Measurements from ENCODE around the gene SUSD6.

Gene SUSD6

GRCh38 chr14:69682621-69683263 is 71.3 kb downstream of the SUSD6 start:
- TF ChIP-seq, protein P1, sequence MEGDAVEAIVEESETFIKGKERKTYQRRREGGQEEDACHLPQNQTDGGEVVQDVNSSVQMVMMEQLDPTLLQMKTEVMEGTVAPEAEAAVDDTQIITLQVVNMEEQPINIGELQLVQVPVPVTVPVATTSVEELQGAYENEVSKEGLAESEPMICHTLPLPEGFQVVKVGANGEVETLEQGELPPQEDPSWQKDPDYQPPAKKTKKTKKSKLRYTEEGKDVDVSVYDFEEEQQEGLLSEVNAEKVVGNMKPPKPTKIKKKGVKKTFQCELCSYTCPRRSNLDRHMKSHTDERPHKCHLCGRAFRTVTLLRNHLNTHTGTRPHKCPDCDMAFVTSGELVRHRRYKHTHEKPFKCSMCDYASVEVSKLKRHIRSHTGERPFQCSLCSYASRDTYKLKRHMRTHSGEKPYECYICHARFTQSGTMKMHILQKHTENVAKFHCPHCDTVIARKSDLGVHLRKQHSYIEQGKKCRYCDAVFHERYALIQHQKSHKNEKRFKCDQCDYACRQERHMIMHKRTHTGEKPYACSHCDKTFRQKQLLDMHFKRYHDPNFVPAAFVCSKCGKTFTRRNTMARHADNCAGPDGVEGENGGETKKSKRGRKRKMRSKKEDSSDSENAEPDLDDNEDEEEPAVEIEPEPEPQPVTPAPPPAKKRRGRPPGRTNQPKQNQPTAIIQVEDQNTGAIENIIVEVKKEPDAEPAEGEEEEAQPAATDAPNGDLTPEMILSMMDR (conservative IDR thresholded peaks at IDR 0.05) = no peak
- H3K27ac ChIP-seq = no peak overlapping the region

DNA sequence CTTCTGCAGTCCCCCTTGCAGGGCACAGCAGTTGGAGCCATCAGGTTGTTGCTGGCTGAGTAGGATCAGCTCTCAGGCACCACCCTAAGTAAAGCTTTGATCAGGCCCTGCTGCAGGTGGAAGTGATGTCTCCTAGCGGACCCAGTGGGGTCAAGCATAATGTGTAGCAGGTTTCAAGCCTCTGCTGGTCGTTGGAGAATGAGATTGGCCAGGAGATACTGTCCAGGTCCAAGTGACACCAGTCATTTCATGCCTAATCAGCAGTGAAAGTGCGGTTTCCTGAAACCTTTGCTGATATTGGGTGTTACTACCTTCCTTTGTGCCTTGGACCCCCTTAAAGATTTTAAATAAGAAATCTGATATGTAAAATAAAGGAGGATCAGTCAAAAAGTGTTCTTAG is 72.6 kb downstream of the SUSD6 start:
- TF ChIP-seq, protein P1 (conservative IDR thresholded peaks at IDR 0.05) = no peak
- no peak overlapping the region for H3K27ac ChIP-seq

DNA sequence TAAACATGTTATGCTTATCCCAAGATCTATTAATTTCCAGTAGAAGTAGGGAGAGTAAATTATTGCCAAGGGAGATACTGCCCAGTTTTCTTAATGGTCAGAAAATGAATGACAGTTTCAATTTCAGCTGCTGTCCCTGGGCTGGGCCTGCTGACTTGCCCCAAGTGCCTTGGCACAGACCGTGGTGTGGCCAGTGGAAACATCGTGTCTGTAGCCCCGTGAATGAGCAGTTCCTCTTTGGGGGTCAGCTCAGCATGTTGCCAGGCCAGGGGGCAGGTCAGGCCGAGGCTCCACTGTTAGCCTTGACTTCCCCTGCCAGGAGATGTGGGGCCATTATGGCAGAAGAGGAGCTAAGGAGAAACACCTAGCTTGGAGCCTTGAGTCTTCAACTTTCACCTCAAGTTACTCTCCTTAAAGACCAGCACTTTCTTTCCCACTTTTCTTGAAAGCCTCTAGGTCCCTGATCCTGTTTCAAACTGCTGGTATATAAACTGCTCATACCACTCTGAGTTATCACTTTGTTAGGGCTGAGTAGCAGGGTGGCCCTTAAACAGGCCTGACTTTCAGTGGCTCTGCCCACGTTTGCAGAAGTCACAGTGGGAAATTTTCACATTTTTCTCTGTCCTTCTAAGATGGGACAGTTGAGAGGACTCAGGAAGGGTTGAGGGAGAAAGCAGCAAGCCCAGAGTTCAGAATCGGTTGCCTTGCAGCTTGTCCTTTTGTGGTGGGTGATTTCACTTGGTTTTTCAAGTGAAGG is 73.2 kb downstream of the SUSD6 start:
- peak overlapping the region; percentile 19; the same call in 1 of the 2 replicates for H3K27ac ChIP-seq
- TF ChIP-seq, protein P1 (conservative IDR thresholded peaks at IDR 0.05) = no peak

DNA sequence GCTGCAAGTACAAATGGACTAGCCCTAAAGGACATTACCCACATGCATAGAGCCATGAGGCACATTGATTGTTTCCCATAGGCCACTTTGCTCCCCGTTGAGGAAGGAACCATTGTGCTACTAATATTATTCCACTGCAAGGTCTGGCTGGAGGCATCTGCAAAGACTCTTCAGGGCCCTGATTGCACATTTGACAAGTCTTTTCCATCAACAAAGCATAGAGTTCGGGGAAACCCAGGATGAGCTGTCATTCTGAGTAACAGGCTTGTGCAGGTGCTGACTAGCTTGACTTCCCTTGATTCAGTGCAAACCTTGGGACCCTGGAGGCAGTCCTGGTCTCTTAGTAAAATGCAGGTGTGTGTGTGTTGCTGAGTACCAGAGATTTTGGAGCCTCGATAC is 73.8 kb downstream of the SUSD6 start:
- TF ChIP-seq, protein P1 (conservative IDR thresholded peaks at IDR 0.05) = no peak
- H3K27ac ChIP-seq = peak overlapping the region; percentile 19

- H3K27ac ChIP-seq = peak overlapping the region; percentile 19
- TF ChIP-seq, protein P1 (conservative IDR thresholded peaks at IDR 0.05) = no peak
Measured at GRCh38 chr14:69685716-69686115, 74.3 kb downstream of the SUSD6 start.

DNA sequence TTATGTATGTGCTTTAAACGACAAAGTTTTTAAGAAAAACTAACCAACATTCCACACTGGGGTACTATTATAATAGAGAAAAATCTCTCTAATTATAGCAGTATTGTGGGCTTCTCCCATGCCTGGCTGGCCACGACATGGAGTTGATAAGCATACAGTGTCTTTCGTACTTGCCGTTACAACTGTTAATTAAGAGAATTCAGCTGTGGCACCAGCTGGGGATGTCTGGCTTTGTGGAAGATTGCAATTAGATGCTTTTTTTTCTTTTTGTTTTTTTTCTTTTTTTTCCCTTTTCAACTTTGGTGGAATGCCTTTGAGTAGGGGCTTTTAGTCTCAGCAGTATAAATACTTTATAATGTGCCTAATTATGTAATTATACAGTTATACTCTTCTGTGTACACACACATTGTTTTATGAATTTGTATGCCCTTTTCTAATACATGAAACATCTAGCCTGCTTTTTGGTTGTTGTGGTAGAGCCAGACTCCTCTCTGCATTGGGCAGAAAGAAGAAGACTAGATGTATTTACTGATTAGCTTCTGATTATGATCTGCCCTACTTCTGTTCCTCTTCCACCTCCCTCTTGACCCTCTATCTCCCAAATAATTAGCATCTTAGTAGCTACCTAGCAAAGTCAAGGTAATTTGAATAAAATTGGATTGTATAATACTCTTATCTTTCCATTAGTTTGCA is 76.4 kb downstream of the SUSD6 start:
- TF ChIP-seq, protein P1 (conservative IDR thresholded peaks at IDR 0.05) = no peak
- no peak overlapping the region for H3K27ac ChIP-seq

- no peak overlapping the region for H3K27ac ChIP-seq
- TF ChIP-seq, protein P1 (conservative IDR thresholded peaks at IDR 0.05) = no peak
Measured at GRCh38 chr14:69688299-69688649, 76.9 kb downstream of the SUSD6 start.

Data from VCaP (cell line).